DND-41 (cell line): Measurements from ENCODE around the gene C4BPB.

Experiments
- ATAC-seq: fragments of 200-7000 bp; cut with Tn5 transposase; 3 replicates; pipeline ENCODE4 v1.9.1; 2021; ENCODE audit warnings: low read depth; ENCODE audit not compliant: insufficient read depth
- DNase-seq: peaks from one replicate; pipeline ENCODE4 v3.0.0-alpha.2; 2020
- H2AFZ ChIP-seq: 2 replicates; pipeline ENCODE4 v1.6.0; 2012; ENCODE audit warnings: low read depth, low read length
- H3K27ac ChIP-seq: 2 replicates; pipeline ENCODE4 v1.5.1; 2012; ENCODE audit warnings: low read length, inconsistent platforms
- H3K27me3 ChIP-seq: fragments of 200-600 bp; sonication (generic); 2 replicates; pipeline ENCODE4 v1.6.0; 2012; ENCODE audit warnings: low read length, mild to moderate bottlenecking, inconsistent platforms; ENCODE audit not compliant: insufficient read depth, poor library complexity
- H3K36me3 ChIP-seq: 2 replicates; pipeline ENCODE4 v1.5.1; 2012; ENCODE audit warnings: low read length, inconsistent platforms; ENCODE audit not compliant: insufficient read depth
- H3K4me1 ChIP-seq: 2 replicates; pipeline ENCODE4 v1.5.1; 2012; ENCODE audit warnings: mild to moderate bottlenecking, low read length; ENCODE audit not compliant: insufficient read depth
- H3K4me2 ChIP-seq: 2 replicates; pipeline ENCODE4 v1.6.0; 2012; ENCODE audit warnings: mild to moderate bottlenecking, moderate library complexity, low read length, inconsistent platforms; ENCODE audit not compliant: insufficient read depth
- H3K4me3 ChIP-seq, 2 experiments: fragments of 200-600 bp in 1 of 2; shearing (Covaris generic) in 1 of 2; 2 replicates each; pipeline ENCODE4 v1.5.1; 2012 to 2016; ENCODE audit warnings: inconsistent platforms in 2 of 2, low read length in 2 of 2, mild to moderate bottlenecking in 2 of 2, low read depth in 1 of 2, moderate library complexity in 1 of 2
- H3K79me2 ChIP-seq: 2 replicates; pipeline ENCODE4 v1.6.0; 2012; ENCODE audit warnings: low read length, inconsistent platforms; ENCODE audit not compliant: insufficient read depth
- H3K9ac ChIP-seq: 2 replicates; pipeline ENCODE4 v1.6.0; 2012; ENCODE audit warnings: low read depth, mild to moderate bottlenecking, inconsistent platforms, low read length, moderate library complexity
- H3K9me3 ChIP-seq: 2 replicates; pipeline ENCODE4 v1.5.1; 2012; ENCODE audit warnings: low read length, moderate library complexity, mild to moderate bottlenecking, inconsistent platforms; ENCODE audit not compliant: insufficient read depth, severe bottlenecking
- H4K20me1 ChIP-seq: 2 replicates; pipeline ENCODE4 v1.6.0; 2012; ENCODE audit warnings: low read length; ENCODE audit not compliant: insufficient read depth
- EZH2 ChIP-seq: IDR thresholded peaks from 3 replicates; pipeline ENCODE4 v1.6.1; 2012; ENCODE audit warnings: borderline replicate concordance, low read depth, mild to moderate bottlenecking, moderate library complexity, low read length, inconsistent platforms; ENCODE audit not compliant: severe bottlenecking
- TF ChIP-seq, protein P1 (sequence below): IDR thresholded peaks from 2 replicates; pipeline ENCODE4 v1.5.1; 2012; ENCODE audit warnings: borderline replicate concordance, low read length, moderate library complexity, mild to moderate bottlenecking; ENCODE audit not compliant: poor library complexity, severe bottlenecking; ENCODE audit errors: extremely low read depth

C4BPB gene

DNA sequence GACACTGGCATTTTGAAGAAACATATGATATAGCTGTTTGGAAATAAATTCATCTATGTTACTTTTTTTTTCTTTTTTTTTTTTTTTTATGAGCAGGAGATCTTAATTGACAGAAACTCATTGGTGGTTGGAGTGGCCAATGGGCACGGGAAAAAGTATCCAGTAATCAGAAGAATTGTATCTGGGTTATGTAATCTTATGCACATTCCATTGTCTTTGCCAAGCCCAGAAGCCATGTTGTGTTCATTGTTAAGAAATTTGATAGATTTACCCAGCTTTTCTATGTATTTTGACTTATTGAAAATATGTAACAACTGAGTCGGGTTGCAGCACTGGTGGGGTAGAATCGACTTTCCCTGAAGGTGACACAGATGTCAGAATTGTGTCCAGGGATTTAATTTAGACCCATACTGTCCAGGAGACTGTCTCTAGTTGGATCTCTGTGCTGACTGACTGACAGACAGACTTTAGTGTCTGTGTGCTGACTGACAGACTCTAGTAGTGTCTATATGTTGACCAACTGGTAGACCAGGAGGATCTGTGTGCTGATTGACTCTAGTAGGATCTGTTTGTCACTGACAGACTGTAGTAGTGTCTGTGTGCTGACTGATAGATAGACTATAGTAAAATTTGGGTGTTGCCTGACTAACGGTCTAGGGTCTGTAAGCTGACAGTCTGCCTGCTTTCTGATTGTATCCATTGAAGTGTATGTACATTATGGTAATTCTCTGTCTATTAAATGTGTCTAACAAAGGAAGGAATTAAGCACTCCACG lies 12.3 kb upstream of the C4BPB start:
- Histone ChIP-seq H3K9ac (no peak overlapping the region), H3K9me3 (no peaks in the 10 kb centered on the region), H3K27me3 (peaks cover 6% of the 10 kb centered on the region), H3K4me1 (no peaks in the 10 kb centered on the region), H3K4me3 (no peak overlapping the region), H3K4me2 (no peak overlapping the region), H2AFZ (no peak overlapping the region), H3K79me2 (no peaks in the 10 kb centered on the region), H4K20me1 (no peaks in the 10 kb centered on the region), H3K27ac (no peak overlapping the region), H3K36me3 (no peaks in the 10 kb centered on the region)
- no peak for ATAC-seq
- no peak for TF ChIP-seq EZH2
- TF ChIP-seq, protein P1, sequence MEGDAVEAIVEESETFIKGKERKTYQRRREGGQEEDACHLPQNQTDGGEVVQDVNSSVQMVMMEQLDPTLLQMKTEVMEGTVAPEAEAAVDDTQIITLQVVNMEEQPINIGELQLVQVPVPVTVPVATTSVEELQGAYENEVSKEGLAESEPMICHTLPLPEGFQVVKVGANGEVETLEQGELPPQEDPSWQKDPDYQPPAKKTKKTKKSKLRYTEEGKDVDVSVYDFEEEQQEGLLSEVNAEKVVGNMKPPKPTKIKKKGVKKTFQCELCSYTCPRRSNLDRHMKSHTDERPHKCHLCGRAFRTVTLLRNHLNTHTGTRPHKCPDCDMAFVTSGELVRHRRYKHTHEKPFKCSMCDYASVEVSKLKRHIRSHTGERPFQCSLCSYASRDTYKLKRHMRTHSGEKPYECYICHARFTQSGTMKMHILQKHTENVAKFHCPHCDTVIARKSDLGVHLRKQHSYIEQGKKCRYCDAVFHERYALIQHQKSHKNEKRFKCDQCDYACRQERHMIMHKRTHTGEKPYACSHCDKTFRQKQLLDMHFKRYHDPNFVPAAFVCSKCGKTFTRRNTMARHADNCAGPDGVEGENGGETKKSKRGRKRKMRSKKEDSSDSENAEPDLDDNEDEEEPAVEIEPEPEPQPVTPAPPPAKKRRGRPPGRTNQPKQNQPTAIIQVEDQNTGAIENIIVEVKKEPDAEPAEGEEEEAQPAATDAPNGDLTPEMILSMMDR = no peak
- DNase-seq = no peak

DNA sequence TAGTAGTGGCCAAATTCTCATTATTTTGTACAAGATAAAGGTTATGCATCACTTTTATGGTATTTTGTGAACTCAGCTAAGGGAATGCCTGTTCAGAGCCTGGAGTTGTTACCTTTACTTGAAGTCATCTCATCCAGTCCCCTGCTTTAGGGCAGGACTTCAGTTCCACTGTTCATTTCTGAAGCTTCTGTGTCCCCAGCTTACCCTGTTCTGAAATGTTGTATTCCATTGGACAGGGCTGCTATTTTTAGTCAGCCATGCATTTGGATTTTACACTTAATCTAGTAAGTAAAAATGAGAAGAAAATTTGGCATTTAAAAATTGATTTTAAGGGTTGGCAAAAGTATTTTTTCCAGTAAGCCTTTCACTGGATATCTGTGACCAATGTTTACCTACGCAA lies 11.6 kb upstream of the C4BPB start:
- Histone ChIP-seq H3K27me3 (peaks cover 6% of the 10 kb centered on the region), H3K9me3 (no peaks in the 10 kb centered on the region), H3K4me3 (no peak overlapping the region), H4K20me1 (no peaks in the 10 kb centered on the region), H3K4me1 (no peaks in the 10 kb centered on the region), H2AFZ (no peak overlapping the region), H3K79me2 (no peaks in the 10 kb centered on the region), H3K27ac (no peak overlapping the region), H3K4me2 (no peak overlapping the region), H3K9ac (no peak overlapping the region), H3K36me3 (no peaks in the 10 kb centered on the region)
- DNase-seq (no peak), ATAC-seq (no peak)
- no peak for TF ChIP-seq EZH2
- TF ChIP-seq, protein P1 = no peak

DNA sequence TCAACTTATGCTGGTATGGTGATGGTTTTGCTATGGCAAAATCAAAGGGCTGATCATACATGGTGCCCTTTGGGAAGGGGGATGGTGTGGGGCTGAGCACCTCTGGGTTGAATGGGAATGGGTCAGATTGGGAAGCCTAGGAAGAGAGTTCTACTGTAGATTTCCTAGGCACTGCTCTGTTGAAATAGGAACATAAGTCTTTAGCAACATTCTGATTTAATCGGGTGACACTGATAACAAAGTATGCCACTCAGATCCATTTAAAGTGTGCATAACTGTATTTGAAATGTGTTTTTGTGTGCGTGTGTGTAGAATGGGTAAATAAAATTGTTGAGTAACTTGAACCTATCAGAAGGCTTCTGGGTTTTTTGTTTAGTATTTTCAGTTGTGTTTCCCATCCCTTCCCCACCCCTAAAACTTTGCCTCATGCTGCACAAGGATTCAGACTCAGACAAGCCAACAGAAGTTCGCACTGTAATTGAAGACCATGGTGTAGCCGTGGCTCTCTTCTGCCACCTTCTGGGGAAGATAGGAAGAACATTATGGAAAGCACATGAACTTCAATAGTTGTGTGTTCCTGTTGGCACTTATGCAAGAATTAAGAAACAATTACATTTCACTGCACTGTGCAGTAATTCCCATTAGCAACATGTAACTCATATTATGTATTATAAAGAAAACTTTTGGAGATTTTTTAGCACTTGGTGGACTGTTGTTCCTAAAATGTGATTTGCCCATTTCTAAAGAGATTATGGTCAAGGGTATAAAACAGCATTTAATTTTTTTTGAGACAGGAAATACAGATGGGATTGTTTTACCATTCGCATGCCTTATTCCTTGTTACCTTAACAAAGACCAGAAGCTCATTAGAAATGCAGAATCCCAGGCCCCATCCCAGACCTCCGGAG lies 10.9 kb upstream of the C4BPB start:
- H3K4me1 ChIP-seq = peaks cover 7% of the 10 kb centered on the region; the same call in 1 of the 2 replicates
- peak; percentile 95 for ATAC-seq
- no peak overlapping the region for H3K9ac ChIP-seq
- TF ChIP-seq EZH2 = no peak
- TF ChIP-seq, protein P1 = peak; percentile 92
- no peaks in the 10 kb centered on the region for H4K20me1 ChIP-seq
- H3K36me3 ChIP-seq = no peaks in the 10 kb centered on the region
- no peak overlapping the region for H2AFZ ChIP-seq
- H3K79me2 ChIP-seq = no peaks in the 10 kb centered on the region
- H3K4me2 ChIP-seq = no peak overlapping the region
- peaks cover 6% of the 10 kb centered on the region for H3K27me3 ChIP-seq
- H3K27ac ChIP-seq = no peak overlapping the region
- no peaks in the 10 kb centered on the region for H3K9me3 ChIP-seq
- DNase-seq = peak; percentile 77
- no peak overlapping the region for H3K4me3 ChIP-seq
